HG03521 (cell line): ENCODE results near the gene MAGEA3.
"Not testable (repeated sequence)": the region's sequence is repeated elsewhere in the genome, so short reads cannot be mapped to it uniquely, and the experiment has no call there.

ENCODE experiments used
- ATAC-seq: cut with Tn5 transposase; IDR thresholded peaks from one replicate; pipeline ENCODE4 v1.9.1; 2021; ENCODE audit warnings: mild to moderate bottlenecking, moderate library complexity; ENCODE audit not compliant: unreplicated experiment

Gene MAGEA3

GRCh38 chrX:152735860-152736511, 37.4 kb downstream of the MAGEA3 start:
- ATAC-seq, result no peak

- not testable (repeated sequence) for ATAC-seq
These were observed 37.9 kb downstream of the MAGEA3 start for GRCh38 chrX:152736528-152736927.

- ATAC-seq, result no peak
These were observed 40.0 kb downstream of the MAGEA3 start for GRCh38 chrX:152738560-152738959.
